Stomach (tissue), 4 donors: ENCODE results near the gene KRTAP10-12.

Experiments used
- EP300 ChIP-seq: sonication (generic); formaldehyde crosslinking; IDR thresholded peaks from one replicate; pipeline ENCODE4 v1.6.1; 2017; ENCODE audit warnings: antibody characterized with exemption
- POLR2A ChIP-seq, 4 donors: fragments of 450-650 bp; IDR thresholded peaks; one replicate each; pipeline ENCODE4 v1.6.1; 2016; ENCODE audit warnings: antibody characterized with exemption in 4 of 4, control low read depth in 2 of 4, mild to moderate bottlenecking in 1 of 4, moderate library complexity in 1 of 4
- POLR2AphosphoS5 ChIP-seq, 3 donors: sonication (generic); formaldehyde crosslinking; IDR thresholded peaks; one replicate each; pipeline ENCODE4 v1.6.1; 2016; ENCODE audit warnings: antibody characterized with exemption in 3 of 3
- TF ChIP-seq, protein P1 (sequence below), 7 experiments: fragments of 450-650 bp in 4 of 7; fragments of 200-600 bp in 3 of 7; sonication (generic) in 3 of 7; IDR thresholded peaks; one replicate each; pipeline ENCODE4 v1.5.1; 2016 to 2019; ENCODE audit warnings: antibody characterized with exemption in 7 of 7, control low read depth in 2 of 7, mild to moderate bottlenecking in 1 of 7

DNA sequence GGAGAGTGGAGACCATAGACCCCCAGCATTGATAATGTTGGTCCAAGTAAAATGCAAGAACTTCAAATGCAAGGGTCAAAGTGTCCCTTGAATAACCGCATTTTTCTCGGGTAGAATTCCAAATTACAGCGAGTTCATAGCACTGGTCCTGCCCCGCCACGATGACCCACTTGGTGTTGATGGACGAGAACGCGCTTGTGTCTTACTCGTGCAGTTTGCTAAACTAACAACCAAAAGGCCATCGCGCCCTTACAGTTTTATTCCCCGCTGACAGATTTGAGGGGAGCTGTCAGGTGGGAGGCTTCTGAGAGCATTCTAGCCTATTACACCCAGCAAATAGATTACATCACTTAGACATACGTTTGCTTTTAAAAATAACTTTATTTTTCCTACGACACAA is 31.7 kb downstream of the KRTAP10-12 start:
- TF ChIP-seq EP300 (no peak), POLR2AphosphoS5 (IDR thresholded peaks at IDR 0.05) (no peak), POLR2A (IDR thresholded peaks at IDR 0.05) (no peak)
- TF ChIP-seq, protein P1, sequence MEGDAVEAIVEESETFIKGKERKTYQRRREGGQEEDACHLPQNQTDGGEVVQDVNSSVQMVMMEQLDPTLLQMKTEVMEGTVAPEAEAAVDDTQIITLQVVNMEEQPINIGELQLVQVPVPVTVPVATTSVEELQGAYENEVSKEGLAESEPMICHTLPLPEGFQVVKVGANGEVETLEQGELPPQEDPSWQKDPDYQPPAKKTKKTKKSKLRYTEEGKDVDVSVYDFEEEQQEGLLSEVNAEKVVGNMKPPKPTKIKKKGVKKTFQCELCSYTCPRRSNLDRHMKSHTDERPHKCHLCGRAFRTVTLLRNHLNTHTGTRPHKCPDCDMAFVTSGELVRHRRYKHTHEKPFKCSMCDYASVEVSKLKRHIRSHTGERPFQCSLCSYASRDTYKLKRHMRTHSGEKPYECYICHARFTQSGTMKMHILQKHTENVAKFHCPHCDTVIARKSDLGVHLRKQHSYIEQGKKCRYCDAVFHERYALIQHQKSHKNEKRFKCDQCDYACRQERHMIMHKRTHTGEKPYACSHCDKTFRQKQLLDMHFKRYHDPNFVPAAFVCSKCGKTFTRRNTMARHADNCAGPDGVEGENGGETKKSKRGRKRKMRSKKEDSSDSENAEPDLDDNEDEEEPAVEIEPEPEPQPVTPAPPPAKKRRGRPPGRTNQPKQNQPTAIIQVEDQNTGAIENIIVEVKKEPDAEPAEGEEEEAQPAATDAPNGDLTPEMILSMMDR (IDR thresholded peaks at IDR 0.05): no peak
